OCI-LY7 (cell line): ENCODE results near the gene RNU1-4. TPM values are rescaled to one million over a fixed set of nuclear protein-coding genes. Genes with fewer than 3 reads are reported as not detected.
"Not testable (repeated sequence)": the region's sequence is repeated elsewhere in the genome, so short reads cannot be mapped to it uniquely, and the experiment has no call there.

ENCODE experiments used
- BruUV-seq: library from RNA; stranded (reverse); fragments of 400-500 nt; replicated peaks from 2 replicates; lab custom pipeline; 2021; lab: Mats Ljungman, UMichigan
- CTCF ChIA-PET: fragments of 300-600 bp; sonication (Branson Sonifier 250); formaldehyde crosslinking; loops from one replicate; lab custom pipeline; 2022; ENCODE audit warnings: antibody characterized with exemption; ENCODE audit not compliant: unreplicated experiment; lab: Charles Lee
- POLR2A ChIA-PET: fragments of 300-600 bp; sonication (Branson Sonifier 250); formaldehyde crosslinking; loops from one replicate; lab custom pipeline; 2022; ENCODE audit warnings: antibody characterized with exemption; lab: Charles Lee
- DNase-seq: peaks from one replicate; pipeline ENCODE4 v3.0.0-alpha.2; 2015; ENCODE audit warnings: low spot score
- H2AFZ ChIP-seq: fragments of 200-600 bp; sonication (generic), shearing (Covaris generic); 2 replicates; pipeline ENCODE4 v1.6.1; 2014; ENCODE audit warnings: mild to moderate bottlenecking, antibody characterized with exemption, low read length, moderate library complexity
- H3K27ac ChIP-seq: fragments of 200-600 bp; sonication (generic); 2 replicates; pipeline ENCODE4 v1.5.1; 2014; ENCODE audit warnings: mixed run types, low read depth, mild to moderate bottlenecking, moderate library complexity, low read length, inconsistent platforms; ENCODE audit not compliant: poor library complexity, severe bottlenecking
- H3K36me3 ChIP-seq: fragments of 200-600 bp; sonication (generic); 2 replicates; pipeline ENCODE4 v1.6.1; 2014; ENCODE audit warnings: mild to moderate bottlenecking, antibody characterized with exemption, low read length, moderate library complexity, mixed read lengths; ENCODE audit not compliant: insufficient read depth
- H3K4me1 ChIP-seq: fragments of 200-600 bp; sonication (generic); 2 replicates; pipeline ENCODE4 v1.5.1; 2014; ENCODE audit warnings: mild to moderate bottlenecking, low read length; ENCODE audit not compliant: insufficient read depth, poor library complexity, severe bottlenecking
- H3K4me2 ChIP-seq: fragments of 200-600 bp; sonication (generic); 2 replicates; pipeline ENCODE4 v1.6.1; 2014; ENCODE audit warnings: mild to moderate bottlenecking, low read length
- H3K4me3 ChIP-seq: fragments of 200-600 bp; sonication (generic); 2 replicates; pipeline ENCODE4 v1.5.1; 2014; ENCODE audit warnings: mild to moderate bottlenecking, low read depth, low read length; ENCODE audit not compliant: poor library complexity, severe bottlenecking
- H3K79me2 ChIP-seq: fragments of 200-600 bp; sonication (generic); 2 replicates; pipeline ENCODE4 v1.6.1; 2016; ENCODE audit warnings: low read depth, mild to moderate bottlenecking, low read length, moderate library complexity, mixed read lengths; ENCODE audit not compliant: insufficient read depth
- H3K9me2 ChIP-seq: fragments of 200-600 bp; sonication (generic); 2 replicates; pipeline ENCODE4 v1.6.1; 2016; ENCODE audit warnings: mild to moderate bottlenecking, low read length, mixed read lengths; ENCODE audit not compliant: insufficient read depth
- H3K9me3 ChIP-seq: fragments of 200-600 bp; sonication (generic); 2 replicates; pipeline ENCODE4 v1.6.1; 2014; ENCODE audit warnings: mild to moderate bottlenecking, mixed run types, low read length, mixed read lengths
- H4K20me1 ChIP-seq: fragments of 200-600 bp; sonication (generic); 2 replicates; pipeline ENCODE4 v1.6.1; 2014; ENCODE audit warnings: mild to moderate bottlenecking, antibody characterized with exemption, low read length, moderate library complexity, mixed read lengths; ENCODE audit not compliant: insufficient read depth
- intact Hi-C: fragments of 100-400 bp; cut with micrococcal nuclease; formaldehyde crosslinking; loops from one replicate; pipeline ENCODE4 v1.10.0; 2022; ENCODE audit not compliant: unreplicated experiment
- small RNA-seq: library from RNA; depleted of rRNA; stranded (forward); fragments of <200 nt; gene quantifications from one replicate; pipeline ENCODE3, GENCODE V24; 2014
- total RNA-seq, 2 experiments: library from RNA; depleted of rRNA in 1 of 2; stranded (reverse); fragments of >200 nt in 1 of 2; shearing (Covaris generic) in 1 of 2; gene quantifications; 2 replicates each; pipeline ENCODE4 v1.2.3, GENCODE V29; 2014 to 2022

RNU1-4 gene
- total RNA-seq, 2 experiments from 2014 or later = under 0.01 to 1,968 TPM

DNA sequence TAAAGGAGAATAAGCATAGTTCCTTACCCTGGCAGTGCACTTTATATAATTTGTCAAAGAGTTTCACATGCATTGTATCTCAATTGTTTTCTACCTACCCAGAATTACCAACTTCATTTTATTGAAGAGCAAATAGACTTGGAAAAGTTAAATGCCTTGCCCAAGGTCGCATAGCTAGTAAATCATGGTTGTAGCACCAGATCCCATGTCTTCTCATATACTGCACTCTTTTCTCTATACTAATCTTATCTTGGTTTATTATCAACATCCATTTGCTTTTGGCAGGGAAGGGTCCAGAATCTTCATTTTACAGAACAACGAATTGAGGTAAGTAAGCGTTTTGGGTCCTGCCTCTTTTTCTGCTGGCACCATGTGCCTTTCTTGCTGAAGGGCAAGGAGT lies 46.9 kb downstream of the RNU1-4 start:
- intact Hi-C loops, BruUV-seq, H2AFZ ChIP-seq, CTCF ChIA-PET, H3K4me3 ChIP-seq, POLR2A ChIA-PET, H3K27ac ChIP-seq, H4K20me1 ChIP-seq, H3K36me3 ChIP-seq, H3K4me2 ChIP-seq, H3K9me3 ChIP-seq, H3K4me1 ChIP-seq, H3K79me2 ChIP-seq, H3K9me2 ChIP-seq, DNase-seq: not testable (repeated sequence)

DNA sequence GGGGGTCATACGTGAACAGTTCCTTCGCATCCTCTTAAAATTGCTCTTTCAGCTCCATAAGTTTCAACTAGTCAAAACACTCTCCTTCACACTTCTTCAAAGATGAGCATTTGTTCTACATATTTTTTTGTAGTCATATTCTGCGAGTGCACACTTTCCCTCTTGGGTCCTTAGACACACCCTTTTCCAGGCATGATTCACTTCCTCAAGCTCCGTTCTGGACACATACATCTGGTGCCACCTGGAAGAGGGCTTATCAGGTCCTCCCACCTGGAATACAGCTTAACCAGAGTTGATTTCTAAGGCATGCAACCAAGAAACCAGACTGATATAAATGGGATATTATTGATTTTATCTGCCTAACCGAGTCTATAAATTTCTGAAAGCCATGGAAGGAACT lies 47.4 kb downstream of the RNU1-4 start:
- CTCF ChIA-PET, BruUV-seq, H3K36me3 ChIP-seq, H3K79me2 ChIP-seq, H2AFZ ChIP-seq, H3K4me1 ChIP-seq, DNase-seq, H3K9me2 ChIP-seq, H3K4me2 ChIP-seq, intact Hi-C loops, POLR2A ChIA-PET, H4K20me1 ChIP-seq, H3K27ac ChIP-seq, H3K4me3 ChIP-seq, H3K9me3 ChIP-seq: not testable (repeated sequence)

Small RNA genes within 50 kb of the gene (small RNA-seq; reads per million reads assigned to genes)
- not detected for gene RNU1-4

Other genes starting within 250 kb of the RNU1-4 start
- gene RNU1-1, start 226.2 kb upstream of the RNU1-4 start, total RNA-seq (2014; rRNA removed; shearing (Covaris generic)) = under 0.01 TPM in 2 replicates
- 1,721 and 1,968 TPM in 2 replicates for gene RNU1-1, start 226.2 kb upstream of the RNU1-4 start, total RNA-seq (2022)
- 9.0 and 11.0 TPM in 2 replicates for gene NBPF1, start 127.0 kb upstream of the RNU1-4 start, total RNA-seq (2014; rRNA removed; shearing (Covaris generic))
- gene NBPF1, start 127.0 kb upstream of the RNU1-4 start, total RNA-seq (2022) = 33.1 and 34.1 TPM in 2 replicates
- under 0.01 TPM in 2 replicates for gene RNU1-3, start 73.6 kb upstream of the RNU1-4 start, total RNA-seq (2014; rRNA removed; shearing (Covaris generic))
- gene RNU1-3, start 73.6 kb upstream of the RNU1-4 start, total RNA-seq (2022) = 1,721 and 1,968 TPM in 2 replicates
- under 0.01 TPM in 2 replicates for gene RNU1-2, start 155.5 kb downstream of the RNU1-4 start, total RNA-seq (2014; rRNA removed; shearing (Covaris generic))
- 1,721 and 1,968 TPM in 2 replicates for gene RNU1-2, start 155.5 kb downstream of the RNU1-4 start, total RNA-seq (2022)
- gene CROCC, start 181.4 kb downstream of the RNU1-4 start, total RNA-seq (2014; rRNA removed; shearing (Covaris generic)) = 36.3 and 57.9 TPM in 2 replicates
- 54.0 and 54.1 TPM in 2 replicates for gene CROCC, start 181.4 kb downstream of the RNU1-4 start, total RNA-seq (2022)
- gene MFAP2, start 240.1 kb downstream of the RNU1-4 start, total RNA-seq (2014; rRNA removed; shearing (Covaris generic)) = not detected in 2 replicates
- gene MFAP2, start 240.1 kb downstream of the RNU1-4 start, total RNA-seq (2022) = not detected in 2 replicates